Endothelial cell of umbilical vein (primary cell): Measurements from ENCODE around the gene POLR2L.

Source experiments
- CTCF ChIP-seq, 2 donors: IDR thresholded peaks; 1 replicate in 1 of 2; 2 replicates in 1 of 2; pipeline ENCODE4 v1.5.1; 2011; ENCODE audit warnings: low read length in 2 of 2, mild to moderate bottlenecking in 2 of 2, moderate library complexity in 2 of 2, control low read depth in 1 of 2, inconsistent platforms in 1 of 2, low read depth in 1 of 2; ENCODE audit not compliant: insufficient read depth in 1 of 2; ENCODE audit errors: extremely low read depth in 1 of 2
- EZH2 ChIP-seq: IDR thresholded peaks from 2 replicates; pipeline ENCODE4 v1.6.1; 2012; ENCODE audit warnings: borderline replicate concordance, low read depth, mild to moderate bottlenecking, moderate library complexity, low read length, inconsistent platforms; ENCODE audit not compliant: severe bottlenecking
- POLR2A ChIP-seq: IDR thresholded peaks from 2 replicates; pipeline ENCODE4 v1.6.1; 2012; ENCODE audit warnings: low read depth, mild to moderate bottlenecking, control low read depth, low read length

GRCh38 chr11:870127-870413 is 27.7 kb upstream of the POLR2L start:
- TF ChIP-seq CTCF (IDR thresholded peaks at IDR 0.05; ENCODE audit: extremely low read depth in 1 of 2, insufficient read depth in 1 of 2, low read depth in 1 of 2, low read length in 2 of 2) (peak in 1 of 2 donors; percentile 29), EZH2 (no peak), POLR2A (no peak)
